Endothelial cell of umbilical vein (primary cell): ENCODE data around the gene OCA2. TPM values are rescaled to one million over a fixed set of nuclear protein-coding genes. Genes with fewer than 3 reads are reported as not detected.
A peak's percentile ranks its signal among the peaks of the same experiment; 100 is the strongest.

Experiments
- BruUV-seq: library from RNA; stranded (reverse); fragments of 400-500 nt; replicated peaks from 2 replicates; lab custom pipeline; 2021; lab: Mats Ljungman, UMichigan
- CTCF ChIA-PET: fragments of 300-600, 350-600 bp; sonication (Branson Sonifier 250); formaldehyde crosslinking; loops from one replicate; lab custom pipeline; 2021; ENCODE audit warnings: antibody characterized with exemption, inconsistent platforms; lab: Charles Lee
- POLR2A ChIA-PET: fragments of 300-600, 350-600 bp; sonication (Branson Sonifier 250); formaldehyde crosslinking; loops from one replicate; lab custom pipeline; 2021; ENCODE audit warnings: antibody characterized with exemption, inconsistent platforms; lab: Charles Lee
- DNase-seq: peaks from one replicate; pipeline ENCODE4 v3.0.0-alpha.2; 2011; ENCODE audit warnings: low read depth, low spot score
- FAIRE-seq: peaks from 2 replicates; lab custom pipeline; 2011; peaks lifted over from hg19 to GRCh38; lab: Jason Lieb, UNC
- H2AFZ ChIP-seq: 2 replicates; pipeline ENCODE4 v1.6.0; 2012; ENCODE audit warnings: low read depth, low read length, control low read depth, inconsistent platforms
- H3K27ac ChIP-seq: 2 replicates; pipeline ENCODE4 v1.5.1; 2011; ENCODE audit warnings: low read depth, mild to moderate bottlenecking, control low read depth, low read length, moderate library complexity; ENCODE audit not compliant: insufficient read depth
- H3K27me3 ChIP-seq, 2 experiments: 2 replicates each; pipeline versions ENCODE4 v1.6.0 to v1.6.1; 2011; ENCODE audit warnings: low read length in 2 of 2, mixed read lengths in 1 of 2; ENCODE audit not compliant: control insufficient read depth in 2 of 2, insufficient read depth in 2 of 2
- H3K36me3 ChIP-seq, 2 experiments: 2 replicates in 1 of 2; 3 replicates in 1 of 2; pipeline ENCODE4 v1.5.1; 2011; ENCODE audit warnings: low read length in 2 of 2, mild to moderate bottlenecking in 1 of 2, moderate library complexity in 1 of 2; ENCODE audit not compliant: control insufficient read depth in 2 of 2, insufficient read depth in 2 of 2; ENCODE audit errors: extremely low read depth in 1 of 2
- H3K4me1 ChIP-seq: 3 replicates; pipeline ENCODE4 v1.5.1; 2011; ENCODE audit warnings: mild to moderate bottlenecking, low read length; ENCODE audit not compliant: control insufficient read depth, insufficient read depth; ENCODE audit errors: extremely low read depth
- H3K4me2 ChIP-seq: 2 replicates; pipeline ENCODE4 v1.6.1; 2011; ENCODE audit warnings: low read length, control low read depth, mixed read lengths; ENCODE audit not compliant: insufficient read depth
- H3K4me3 ChIP-seq, 3 experiments: fragments of 200-600 bp in 1 of 3; sonication (generic), shearing (Covaris generic) in 1 of 3; replicated peaks in 1 of 3; 2 replicates each; pipeline ENCODE4 v1.5.1; 2011 to 2016; ENCODE audit warnings: control low read depth in 3 of 3, low read length in 3 of 3, mild to moderate bottlenecking in 2 of 3, inconsistent platforms in 1 of 3, low read depth in 1 of 3, moderate library complexity in 1 of 3; ENCODE audit not compliant: insufficient read depth in 1 of 3
- H3K79me2 ChIP-seq: 2 replicates; pipeline ENCODE4 v1.6.0; 2012; ENCODE audit warnings: low read length, inconsistent platforms; ENCODE audit not compliant: control insufficient read depth, insufficient read depth
- H3K9ac ChIP-seq: replicated peaks from 2 replicates; pipeline ENCODE3; 2011; ENCODE audit warnings: low read length, control low read depth; ENCODE audit not compliant: insufficient read depth; ENCODE audit errors: extremely low read depth
- H3K9me1 ChIP-seq: replicated peaks from 3 replicates; pipeline ENCODE4 v1.6.0; 2011; ENCODE audit warnings: mild to moderate bottlenecking, low read length; ENCODE audit not compliant: control insufficient read depth, insufficient read depth; ENCODE audit errors: extremely low read depth
- H3K9me3 ChIP-seq: replicated peaks from 2 replicates; pipeline ENCODE4 v1.5.1; 2012; ENCODE audit warnings: low read length, inconsistent platforms; ENCODE audit not compliant: control insufficient read depth, insufficient read depth
- H4K20me1 ChIP-seq: replicated peaks from 2 replicates; pipeline ENCODE3; 2011; ENCODE audit warnings: mild to moderate bottlenecking, low read length; ENCODE audit not compliant: control insufficient read depth, insufficient read depth; ENCODE audit errors: extremely low read depth
- EZH2 ChIP-seq: IDR thresholded peaks from 2 replicates; pipeline ENCODE4 v1.6.1; 2012; ENCODE audit warnings: borderline replicate concordance, low read depth, mild to moderate bottlenecking, moderate library complexity, low read length, inconsistent platforms; ENCODE audit not compliant: severe bottlenecking
- GATA2 ChIP-seq: IDR thresholded peaks from 2 replicates; pipeline ENCODE4 v1.7.0; 2011; ENCODE audit warnings: low read depth, mild to moderate bottlenecking, moderate library complexity, mixed read lengths, low read length; ENCODE audit not compliant: insufficient read length, insufficient read depth
- JUN ChIP-seq: IDR thresholded peaks from 2 replicates; pipeline ENCODE4 v1.6.1; 2011; ENCODE audit warnings: borderline replicate concordance, low read depth; ENCODE audit not compliant: insufficient read length, insufficient read depth
- MYC ChIP-seq: IDR thresholded peaks from one replicate; pipeline ENCODE4 v1.6.1; 2011; ENCODE audit warnings: mild to moderate bottlenecking, low read depth, low read length
- POLR2A ChIP-seq: IDR thresholded peaks from 2 replicates; pipeline ENCODE4 v1.6.1; 2012; ENCODE audit warnings: low read depth, mild to moderate bottlenecking, control low read depth, low read length
- dilution Hi-C: fragments of 300-500 bp; cut with MboI; formaldehyde crosslinking; loops from one replicate; pipeline ENCODE4 v1.15.0; 2019; ENCODE audit warnings: low sequenced_read_pairs; ENCODE audit not compliant: extremely low pct_ligation_motif_present
- intact Hi-C: fragments of 100-400 bp; cut with micrococcal nuclease; formaldehyde crosslinking; loops from one replicate; pipeline ENCODE4 v1.10.0; 2022
- polyA plus RNA-seq, 4 experiments: library from polyadenylated mRNA; depleted of rRNA in 3 of 4; stranded (reverse) in 3 of 4; unstranded in 1 of 4; fragments of >200 nt; gene quantifications; 2 replicates each; pipeline versions ENCODE4 v1.2.1 to v1.2.3, GENCODE V29; 2011 to 2012; ENCODE audit warnings: missing spikeins in 1 of 4
- total RNA-seq: library from RNA; stranded (reverse); gene quantifications from 2 replicates; pipeline ENCODE4 v1.2.3, GENCODE V29; 2021
- TF ChIP-seq, protein P1 (sequence below), 2 donors: IDR thresholded peaks; 1 replicate in 1 of 2; 2 replicates in 1 of 2; pipeline ENCODE4 v1.5.1; 2011; ENCODE audit warnings: low read length in 2 of 2, mild to moderate bottlenecking in 2 of 2, moderate library complexity in 2 of 2, control low read depth in 1 of 2, inconsistent platforms in 1 of 2, low read depth in 1 of 2; ENCODE audit not compliant: insufficient read depth in 1 of 2; ENCODE audit errors: extremely low read depth in 1 of 2
- TF ChIP-seq, protein P2 (sequence below): IDR thresholded peaks from 2 replicates; pipeline ENCODE4 v1.6.1; 2011; ENCODE audit not compliant: insufficient read depth, insufficient read length

OCA2 gene
- total and polyA plus RNA-seq, 2 donors (not counting 3 experiments of a cell fraction or from before 2014, with no cell fraction given), result not detected

DNA sequence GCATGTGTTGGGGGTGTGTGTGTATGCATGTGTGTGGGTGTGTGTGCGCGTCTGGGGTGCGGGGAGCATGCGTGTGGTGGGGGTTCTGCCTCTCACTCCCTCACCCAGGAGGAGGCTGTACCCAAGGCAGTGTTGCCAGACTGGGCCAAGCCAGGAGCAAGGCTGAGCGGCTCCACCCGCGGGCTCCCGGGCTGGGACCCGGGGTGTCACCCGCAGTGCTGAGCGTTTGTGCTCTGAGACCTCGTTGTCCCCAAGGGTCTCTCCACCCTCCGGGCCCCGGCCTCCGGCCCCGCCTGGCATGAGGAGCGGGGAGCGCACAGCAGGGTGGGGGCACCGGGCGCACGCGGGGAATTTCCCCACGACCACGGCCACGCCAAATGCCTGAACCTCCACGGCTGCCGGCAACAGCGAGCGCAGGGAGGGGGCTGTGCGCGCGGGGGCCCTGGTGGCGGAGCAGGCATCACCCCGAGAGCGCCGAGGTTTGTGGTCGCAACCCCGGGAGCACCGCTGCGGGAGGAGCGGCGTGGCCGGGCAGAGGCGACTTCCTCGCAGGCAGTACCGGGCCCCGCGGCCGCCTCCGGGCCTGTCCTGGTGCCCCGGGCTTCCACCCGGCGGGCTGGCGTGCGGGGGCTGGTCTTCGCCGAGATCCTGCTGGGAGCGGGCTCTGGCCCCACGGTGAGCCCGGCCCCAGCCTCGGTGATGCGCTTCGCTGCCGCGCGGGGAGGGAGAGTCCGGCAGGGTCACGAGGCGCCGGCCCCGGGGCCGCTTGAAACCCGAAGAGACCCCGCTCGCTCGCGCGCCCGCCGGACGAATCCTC, 7.4 kb upstream of the OCA2 start:
- peaks cover 2 to 3% of the 10 kb centered on the region in 2 experiments for H3K36me3 ChIP-seq
- DNase-seq (no peak), FAIRE-seq (no peak)
- H3K9me3 ChIP-seq, result no peaks in the 10 kb centered on the region
- no peak overlapping the region for H3K9ac ChIP-seq
- intact Hi-C loops (no loop called here), dilution Hi-C loops (no loop called here)
- peak overlapping the region; percentile 83 for H3K4me2 ChIP-seq
- TF ChIP-seq, protein P1, sequence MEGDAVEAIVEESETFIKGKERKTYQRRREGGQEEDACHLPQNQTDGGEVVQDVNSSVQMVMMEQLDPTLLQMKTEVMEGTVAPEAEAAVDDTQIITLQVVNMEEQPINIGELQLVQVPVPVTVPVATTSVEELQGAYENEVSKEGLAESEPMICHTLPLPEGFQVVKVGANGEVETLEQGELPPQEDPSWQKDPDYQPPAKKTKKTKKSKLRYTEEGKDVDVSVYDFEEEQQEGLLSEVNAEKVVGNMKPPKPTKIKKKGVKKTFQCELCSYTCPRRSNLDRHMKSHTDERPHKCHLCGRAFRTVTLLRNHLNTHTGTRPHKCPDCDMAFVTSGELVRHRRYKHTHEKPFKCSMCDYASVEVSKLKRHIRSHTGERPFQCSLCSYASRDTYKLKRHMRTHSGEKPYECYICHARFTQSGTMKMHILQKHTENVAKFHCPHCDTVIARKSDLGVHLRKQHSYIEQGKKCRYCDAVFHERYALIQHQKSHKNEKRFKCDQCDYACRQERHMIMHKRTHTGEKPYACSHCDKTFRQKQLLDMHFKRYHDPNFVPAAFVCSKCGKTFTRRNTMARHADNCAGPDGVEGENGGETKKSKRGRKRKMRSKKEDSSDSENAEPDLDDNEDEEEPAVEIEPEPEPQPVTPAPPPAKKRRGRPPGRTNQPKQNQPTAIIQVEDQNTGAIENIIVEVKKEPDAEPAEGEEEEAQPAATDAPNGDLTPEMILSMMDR (IDR thresholded peaks at IDR 0.05; ENCODE audit: extremely low read depth in 1 of 2, insufficient read depth in 1 of 2, low read depth in 1 of 2, low read length in 2 of 2), result no peak
- TF ChIP-seq EZH2 (no peak), JUN (no peak), MYC (no peak), POLR2A (no peak), GATA2 (no peak)
- TF ChIP-seq, protein P2, sequence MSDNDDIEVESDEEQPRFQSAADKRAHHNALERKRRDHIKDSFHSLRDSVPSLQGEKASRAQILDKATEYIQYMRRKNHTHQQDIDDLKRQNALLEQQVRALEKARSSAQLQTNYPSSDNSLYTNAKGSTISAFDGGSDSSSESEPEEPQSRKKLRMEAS, result no peak
- H4K20me1 ChIP-seq, result no peaks in the 10 kb centered on the region
- peak overlapping the region; percentile 69 for H2AFZ ChIP-seq
- ChIA-PET CTCF (interaction anchor here (1.2 to 4.8 kb wide), 2 partner anchors 10 to 19 kb away, joined by 5 to 35 read pairs; no protein-coding TSS in a partner anchor), POLR2A (no interaction called here)
- H3K4me1 ChIP-seq, result peaks cover 10% of the 10 kb centered on the region
- H3K27me3 ChIP-seq, result no peaks in the 10 kb centered on the region
- H3K4me3 ChIP-seq, result peak overlapping the region; percentile 45 to 59 (median 57)
- no peaks in the 10 kb centered on the region for H3K9me1 ChIP-seq
- no peaks in the 10 kb centered on the region for H3K79me2 ChIP-seq
- no peak overlapping the region for H3K27ac ChIP-seq
- BruUV-seq, result no TSS peak
